GM19239 (cell line): ENCODE data around the gene NEK11.

ENCODE experiments used
- DNase-seq: peaks from one replicate; pipeline ENCODE4 v3.0.0; 2011; ENCODE audit warnings: low spot score; ENCODE audit not compliant: insufficient read length
- FAIRE-seq: peaks from 2 replicates; lab custom pipeline; 2011; peaks lifted over from hg19 to GRCh38; lab: Jason Lieb, UNC

The NEK11 gene

DNA sequence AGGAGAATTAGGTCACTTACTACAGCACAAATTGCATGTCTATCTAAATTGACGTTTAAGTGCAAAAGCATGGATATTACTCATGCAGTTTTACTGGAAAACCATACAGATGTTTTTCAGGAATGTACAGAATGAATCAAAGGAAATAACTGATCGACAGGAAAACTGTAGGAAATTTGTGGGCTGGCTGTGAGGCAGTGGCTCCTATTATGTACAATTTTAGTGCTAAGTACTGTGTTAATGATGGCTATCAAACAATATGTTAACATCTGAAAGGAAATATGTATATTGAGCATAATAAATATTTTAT lies 361.8 kb downstream of the NEK11 start:
- no peak for FAIRE-seq
- no peak for DNase-seq

DNA sequence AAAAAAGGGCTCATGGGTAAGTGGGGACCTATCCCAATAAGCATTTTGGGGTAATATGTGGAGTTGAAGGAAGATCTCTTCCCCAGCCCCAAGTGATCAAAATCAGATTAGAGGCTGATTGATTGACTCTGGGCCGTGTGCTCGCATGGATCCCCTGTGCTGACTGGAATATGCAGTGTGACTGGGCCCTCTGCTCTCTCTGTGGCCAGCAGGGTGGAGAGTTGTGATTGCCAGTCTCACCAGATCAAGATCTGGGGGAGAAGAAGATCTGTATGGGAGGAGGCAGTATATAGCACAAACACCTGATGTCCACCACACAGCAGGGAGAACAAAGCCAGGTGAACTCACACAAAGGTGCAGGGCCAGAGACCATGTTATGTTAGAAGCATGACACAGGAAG lies 363.7 kb downstream of the NEK11 start:
- FAIRE-seq (no peak), DNase-seq (no peak)

- DNase-seq: no peak
- no peak for FAIRE-seq
Observed at GRCh38 chr3:131393051-131393450, 366.4 kb downstream of the NEK11 start.

DNA sequence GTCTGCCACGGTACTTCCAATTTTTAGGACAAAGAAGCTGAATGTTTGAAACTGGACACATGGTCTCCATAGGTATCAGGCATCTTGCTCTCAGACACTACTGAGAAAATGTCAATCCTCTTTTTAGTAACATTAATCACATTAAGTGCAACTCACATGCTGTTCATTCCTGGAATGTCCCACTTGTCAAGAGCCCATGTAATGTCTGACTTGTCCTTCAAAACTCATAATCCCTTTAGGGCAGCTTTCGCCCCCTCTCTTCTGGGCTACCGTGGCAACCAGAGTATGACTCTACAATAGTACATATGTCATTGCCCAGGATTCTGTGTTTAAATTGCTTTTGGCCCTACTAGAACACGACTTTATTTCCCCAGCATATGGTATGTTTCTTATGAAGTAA lies 367.2 kb downstream of the NEK11 start:
- FAIRE-seq: no peak
- no peak for DNase-seq

DNA sequence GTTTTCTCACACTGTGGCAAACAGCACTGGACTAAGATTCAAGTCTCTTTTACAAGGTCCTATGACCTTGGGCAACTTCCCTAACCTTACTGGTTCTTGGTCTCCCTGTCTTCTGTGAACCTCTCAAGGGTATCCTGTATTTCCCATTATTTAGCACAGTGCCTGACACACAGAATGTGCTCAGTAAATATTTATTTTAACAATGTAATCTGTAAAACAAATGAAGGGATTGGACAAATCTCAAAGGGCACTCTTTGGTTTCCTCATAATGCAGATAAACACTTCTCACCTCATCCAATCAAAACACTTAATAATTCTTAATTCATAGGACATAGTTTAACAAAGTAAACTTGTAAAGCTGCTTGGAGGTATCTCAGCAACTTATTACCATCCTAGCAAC lies 367.7 kb downstream of the NEK11 start:
- FAIRE-seq: no peak
- DNase-seq: no peak

GRCh38 chr3:131396170-131396569 lies 369.5 kb downstream of the NEK11 start:
- FAIRE-seq: no peak
- DNase-seq: no peak

- FAIRE-seq (no peak), DNase-seq (no peak)
Observed at GRCh38 chr3:131397889-131398288, 371.2 kb downstream of the NEK11 start.
